MM.1S (cell line): ENCODE data around the gene PIP5K1C.

Source experiments
- EZH2 ChIP-seq: fragments of 300-600 bp; sonication (generic); optimal IDR thresholded peaks from 2 replicates; pipeline ENCODE3; 2017; ENCODE audit warnings: low read depth, mild to moderate bottlenecking, antibody characterized with exemption, low read length, mixed read lengths
- EZH2phosphoT487 ChIP-seq: fragments of 300-600 bp; sonication (generic); IDR thresholded peaks from 2 replicates; pipeline ENCODE4 v1.6.1; 2018; ENCODE audit warnings: antibody characterized with exemption, low read length
- TF ChIP-seq, protein P1 (sequence below): fragments of 300-600 bp; sonication (generic); IDR thresholded peaks from 2 replicates; pipeline ENCODE4 v1.5.1; 2016; ENCODE audit warnings: antibody characterized with exemption, low read length, mixed read lengths

- TF ChIP-seq, protein P1, sequence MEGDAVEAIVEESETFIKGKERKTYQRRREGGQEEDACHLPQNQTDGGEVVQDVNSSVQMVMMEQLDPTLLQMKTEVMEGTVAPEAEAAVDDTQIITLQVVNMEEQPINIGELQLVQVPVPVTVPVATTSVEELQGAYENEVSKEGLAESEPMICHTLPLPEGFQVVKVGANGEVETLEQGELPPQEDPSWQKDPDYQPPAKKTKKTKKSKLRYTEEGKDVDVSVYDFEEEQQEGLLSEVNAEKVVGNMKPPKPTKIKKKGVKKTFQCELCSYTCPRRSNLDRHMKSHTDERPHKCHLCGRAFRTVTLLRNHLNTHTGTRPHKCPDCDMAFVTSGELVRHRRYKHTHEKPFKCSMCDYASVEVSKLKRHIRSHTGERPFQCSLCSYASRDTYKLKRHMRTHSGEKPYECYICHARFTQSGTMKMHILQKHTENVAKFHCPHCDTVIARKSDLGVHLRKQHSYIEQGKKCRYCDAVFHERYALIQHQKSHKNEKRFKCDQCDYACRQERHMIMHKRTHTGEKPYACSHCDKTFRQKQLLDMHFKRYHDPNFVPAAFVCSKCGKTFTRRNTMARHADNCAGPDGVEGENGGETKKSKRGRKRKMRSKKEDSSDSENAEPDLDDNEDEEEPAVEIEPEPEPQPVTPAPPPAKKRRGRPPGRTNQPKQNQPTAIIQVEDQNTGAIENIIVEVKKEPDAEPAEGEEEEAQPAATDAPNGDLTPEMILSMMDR, result no peak
- TF ChIP-seq EZH2 (no peak), EZH2phosphoT487 (no peak)
These were observed 93.5 kb downstream of the PIP5K1C start, which contains the start of gene TBXA2R for GRCh38 chr19:3606690-3607289.
